ENCODE data around the gene SYT2.
"Not testable (repeated sequence)": the region's sequence is repeated elsewhere in the genome, so short reads cannot be mapped to it uniquely, and the experiment has no call there.

SYT2 gene

DNA sequence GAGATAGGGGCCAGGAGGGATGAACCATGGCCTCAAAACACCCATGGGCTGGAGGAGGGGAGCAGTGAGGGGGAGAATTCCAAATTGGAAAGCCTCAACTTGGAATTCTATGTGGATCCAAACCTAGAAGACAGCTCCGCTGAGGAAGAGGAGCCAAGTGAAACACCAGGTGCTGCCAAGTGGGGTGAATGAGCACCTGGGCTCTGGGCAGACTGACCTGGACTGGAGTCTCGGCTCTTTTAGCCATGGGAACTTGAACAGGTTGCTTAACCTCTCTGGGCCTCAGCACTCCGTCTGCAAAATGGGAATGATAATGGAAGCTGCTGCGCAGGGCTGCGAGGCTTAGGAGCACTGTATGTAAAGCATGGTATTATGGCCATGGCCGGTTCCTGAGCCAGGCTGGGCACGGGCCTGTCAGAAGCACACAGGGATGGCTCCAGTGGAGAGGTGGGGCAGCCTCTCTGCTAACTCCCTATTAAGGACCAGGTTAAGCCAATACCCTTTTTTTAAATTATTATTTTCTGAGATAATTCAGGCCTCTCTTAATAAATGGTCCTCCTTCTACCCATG, 81.5 kb downstream of the SYT2 start:
- Histone ChIP-seq H3K36me3 (ENCODE audit: control insufficient read depth in 1 of 2, insufficient read depth in 2 of 2, low read length in 2 of 2) (no peaks in the 10 kb centered on the region), H3K27ac (ENCODE audit: low read length) (no peak overlapping the region)

DNA sequence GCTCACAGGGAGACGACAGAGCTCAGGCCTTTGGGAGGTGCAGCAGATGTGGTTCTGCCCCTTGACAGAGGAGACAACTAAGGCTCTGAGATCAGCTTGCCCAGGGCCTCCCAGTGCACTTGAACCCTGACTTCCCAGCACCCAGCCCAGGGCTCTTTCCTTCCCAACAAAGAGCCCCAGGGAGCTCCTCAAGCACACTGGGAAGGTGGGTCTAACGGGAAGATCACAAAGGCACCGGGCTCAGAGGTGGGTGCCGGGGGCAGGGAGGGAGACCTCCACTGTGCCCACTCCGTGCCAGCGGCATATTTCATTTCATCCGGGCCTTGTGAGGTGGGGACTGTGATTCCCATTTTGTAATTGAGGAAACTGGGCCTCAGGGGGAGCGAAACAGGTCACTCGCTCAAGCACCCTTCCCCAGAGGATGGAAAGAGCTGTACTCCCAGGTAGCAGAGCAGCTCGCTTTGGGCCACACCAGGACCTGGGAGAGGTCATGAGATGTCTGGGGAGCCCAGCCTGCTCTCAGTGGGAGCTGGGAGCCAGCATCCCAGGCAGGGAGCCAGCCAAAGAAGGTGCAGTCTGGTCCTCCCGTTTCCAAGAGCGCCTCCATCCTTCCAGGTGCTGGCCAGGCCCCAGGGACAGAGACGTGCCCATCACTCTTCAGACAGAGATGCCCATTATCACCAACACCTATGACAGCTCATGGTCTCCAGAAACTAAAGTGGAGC, 82.3 kb downstream of the SYT2 start:
- no peak overlapping the region for H3K27ac ChIP-seq (ENCODE audit: low read length)
- H3K27me3 ChIP-seq (ENCODE audit: low read depth, low read length), result no peaks in the 10 kb centered on the region
- H3K4me3 ChIP-seq (ENCODE audit: low read depth in 1 of 2, low read length in 2 of 2), result no peak overlapping the region
- H3K36me3 ChIP-seq (ENCODE audit: control insufficient read depth in 1 of 2, insufficient read depth in 2 of 2, low read length in 2 of 2), result no peaks in the 10 kb centered on the region
- no peaks in the 10 kb centered on the region for H3K9me3 ChIP-seq (ENCODE audit: control insufficient read depth in 1 of 2, low read length in 2 of 2)
- H3K4me1 ChIP-seq (ENCODE audit: control insufficient read depth in 1 of 2, insufficient read depth in 2 of 2, low read length in 2 of 2), result peaks cover 0 to 11% of the 10 kb centered on the region in 2 donors

More for the DNA sequence above, 81.5 kb downstream of the SYT2 start:
- Histone ChIP-seq H3K4me3 (ENCODE audit: low read depth in 1 of 2, low read length in 2 of 2) (no peak overlapping the region), H3K9me3 (ENCODE audit: control insufficient read depth in 1 of 2, low read length in 2 of 2) (no peaks in the 10 kb centered on the region), H3K27me3 (ENCODE audit: low read depth, low read length) (no peaks in the 10 kb centered on the region), H3K4me1 (ENCODE audit: control insufficient read depth in 1 of 2, insufficient read depth in 2 of 2, low read length in 2 of 2) (peaks cover 0 to 4% of the 10 kb centered on the region in 2 donors)

DNA sequence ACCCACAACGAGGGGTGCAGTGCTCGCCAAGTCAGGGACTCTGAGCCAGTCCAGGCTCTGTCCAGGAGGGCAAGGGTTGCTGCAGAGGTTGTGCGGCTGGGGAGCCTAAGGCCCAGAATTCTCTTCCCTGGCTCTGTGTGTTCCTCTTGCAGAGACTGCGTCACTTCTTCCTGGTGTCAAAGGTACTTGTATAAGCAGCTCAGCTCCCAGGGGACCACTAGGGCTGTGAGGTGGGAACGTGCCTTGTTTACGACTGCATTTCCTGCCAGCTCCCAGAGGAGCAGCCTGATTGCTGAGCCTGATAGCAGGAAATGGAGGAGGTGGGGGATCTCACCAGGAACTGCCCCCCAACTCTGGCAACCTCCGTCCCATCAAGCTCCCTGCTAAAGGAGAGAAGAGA, 83.2 kb downstream of the SYT2 start:
- not testable (repeated sequence) for H3K27ac ChIP-seq (ENCODE audit: low read length); H3K27me3 ChIP-seq (ENCODE audit: low read depth, low read length); H3K4me3 ChIP-seq (ENCODE audit: low read depth in 1 of 2, low read length in 2 of 2); H3K36me3 ChIP-seq (ENCODE audit: control insufficient read depth in 1 of 2, insufficient read depth in 2 of 2, low read length in 2 of 2); H3K9me3 ChIP-seq (ENCODE audit: control insufficient read depth in 1 of 2, low read length in 2 of 2)
- H3K4me1 ChIP-seq (ENCODE audit: control insufficient read depth in 1 of 2, insufficient read depth in 2 of 2, low read length in 2 of 2), result peaks cover 0 to 12% of the 10 kb centered on the region in 2 donors

GRCh38 chr1:202625416-202626360, 84.6 kb downstream of the SYT2 start:
- Histone ChIP-seq H3K27me3 (ENCODE audit: low read depth, low read length) (no peaks in the 10 kb centered on the region), H3K9me3 (ENCODE audit: control insufficient read depth in 1 of 2, low read length in 2 of 2) (no peaks in the 10 kb centered on the region), H3K4me1 (ENCODE audit: control insufficient read depth in 1 of 2, insufficient read depth in 2 of 2, low read length in 2 of 2) (peaks cover 0 to 12% of the 10 kb centered on the region in 2 donors), H3K27ac (ENCODE audit: low read length) (no peak overlapping the region), H3K4me3 (ENCODE audit: low read depth in 1 of 2, low read length in 2 of 2) (no peak overlapping the region), H3K36me3 (ENCODE audit: control insufficient read depth in 1 of 2, insufficient read depth in 2 of 2, low read length in 2 of 2) (no peaks in the 10 kb centered on the region)

DNA sequence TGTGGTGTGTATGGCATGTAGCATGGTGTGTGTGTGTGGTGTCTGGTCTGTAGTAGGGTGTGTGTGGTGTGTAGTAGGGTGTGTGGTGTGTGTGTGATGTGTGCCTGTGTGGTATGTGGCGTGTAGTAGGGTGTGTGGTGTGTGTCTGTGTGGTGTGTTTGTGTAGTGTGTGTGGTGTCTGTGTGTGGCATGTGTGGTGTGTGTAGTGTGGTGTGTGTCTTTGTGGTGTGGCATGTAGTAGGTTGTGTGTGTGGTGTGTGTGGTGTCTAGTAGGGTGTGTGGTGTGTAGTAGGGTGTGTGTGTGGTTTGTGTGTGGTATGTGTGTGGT, 85.5 kb downstream of the SYT2 start:
- H3K4me1 ChIP-seq (ENCODE audit: control insufficient read depth in 1 of 2, insufficient read depth in 2 of 2, low read length in 2 of 2), result peaks cover 0 to 12% of the 10 kb centered on the region in 2 donors

DNA sequence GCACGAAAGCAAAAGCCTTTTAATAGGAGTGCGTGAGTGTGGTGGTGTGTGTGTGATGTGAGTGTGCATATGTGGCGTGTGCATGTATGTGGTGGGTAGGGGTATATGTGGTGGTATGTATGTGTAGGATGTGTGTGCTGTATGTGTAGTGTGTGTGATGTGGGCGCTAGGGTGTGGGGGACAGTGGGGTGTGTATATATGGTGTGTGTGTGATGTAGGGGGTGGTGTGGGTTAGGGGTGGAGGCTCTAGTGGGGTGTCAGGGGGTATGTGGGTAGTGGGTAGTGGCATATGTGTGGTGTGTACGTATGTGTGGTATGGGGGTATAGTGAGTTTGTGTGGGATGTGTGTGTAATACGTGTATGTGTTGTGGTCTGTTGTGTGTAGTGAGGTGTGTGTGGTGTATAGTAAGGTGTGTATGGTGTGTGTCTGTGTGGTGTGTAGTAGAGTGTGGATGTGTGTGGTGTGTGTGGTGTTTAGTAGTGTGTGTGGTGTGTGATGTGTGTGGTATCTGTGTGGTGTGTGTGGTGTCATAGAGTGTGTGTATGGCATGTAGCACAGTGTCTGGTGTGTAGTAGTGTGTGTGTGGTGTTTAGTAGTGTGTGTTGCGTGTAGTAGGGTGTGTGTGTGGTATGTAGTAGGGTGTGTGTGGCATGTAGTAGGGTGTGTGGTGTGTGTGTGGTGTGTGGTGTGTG, 86.0 kb downstream of the SYT2 start:
- Histone ChIP-seq H3K27ac (ENCODE audit: low read length) (no peak overlapping the region), H3K4me3 (ENCODE audit: low read depth in 1 of 2, low read length in 2 of 2) (no peak overlapping the region), H3K9me3 (ENCODE audit: control insufficient read depth in 1 of 2, low read length in 2 of 2) (no peaks in the 10 kb centered on the region), H3K27me3 (ENCODE audit: low read depth, low read length) (no peaks in the 10 kb centered on the region), H3K36me3 (ENCODE audit: control insufficient read depth in 1 of 2, insufficient read depth in 2 of 2, low read length in 2 of 2) (no peaks in the 10 kb centered on the region), H3K4me1 (ENCODE audit: control insufficient read depth in 1 of 2, insufficient read depth in 2 of 2, low read length in 2 of 2) (peaks cover 0 to 15% of the 10 kb centered on the region in 2 donors)

More for the DNA sequence above, 85.5 kb downstream of the SYT2 start:
- H3K27me3 ChIP-seq (ENCODE audit: low read depth, low read length), result no peaks in the 10 kb centered on the region
- no peaks in the 10 kb centered on the region for H3K9me3 ChIP-seq (ENCODE audit: control insufficient read depth in 1 of 2, low read length in 2 of 2)
- H3K4me3 ChIP-seq (ENCODE audit: low read depth in 1 of 2, low read length in 2 of 2), result no peak overlapping the region
- no peak overlapping the region for H3K27ac ChIP-seq (ENCODE audit: low read length)
- no peaks in the 10 kb centered on the region for H3K36me3 ChIP-seq (ENCODE audit: control insufficient read depth in 1 of 2, insufficient read depth in 2 of 2, low read length in 2 of 2)

DNA sequence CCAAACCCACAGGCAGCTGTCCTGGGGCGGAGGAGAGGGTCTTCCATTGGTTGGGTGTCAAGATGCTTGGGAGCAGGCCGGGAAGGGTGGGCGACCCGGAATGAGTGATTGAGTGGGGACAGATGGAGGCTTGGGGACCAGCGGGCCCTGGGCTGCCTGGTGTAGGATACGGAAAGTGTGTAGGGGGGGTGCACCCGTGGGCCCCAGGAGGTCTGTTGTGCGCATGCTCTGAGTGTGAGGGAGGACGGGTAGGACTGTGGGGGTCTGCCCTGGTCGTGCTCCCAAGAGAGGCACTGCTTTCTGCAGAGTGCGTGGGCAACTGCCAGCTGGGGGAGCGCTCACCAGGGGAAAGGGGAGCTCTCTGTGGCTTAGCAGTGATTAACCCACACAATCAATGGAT, 86.8 kb downstream of the SYT2 start:
- not testable (repeated sequence) for H3K27ac ChIP-seq (ENCODE audit: low read length); H3K4me3 ChIP-seq (ENCODE audit: low read depth in 1 of 2, low read length in 2 of 2); H3K9me3 ChIP-seq (ENCODE audit: control insufficient read depth in 1 of 2, low read length in 2 of 2); H3K36me3 ChIP-seq (ENCODE audit: control insufficient read depth in 1 of 2, insufficient read depth in 2 of 2, low read length in 2 of 2); H3K27me3 ChIP-seq (ENCODE audit: low read depth, low read length)
- H3K4me1 ChIP-seq (ENCODE audit: control insufficient read depth in 1 of 2, insufficient read depth in 2 of 2, low read length in 2 of 2), result peaks cover 3 to 23% of the 10 kb centered on the region in 2 donors

- peaks cover 6 to 27% of the 10 kb centered on the region in 2 donors for H3K4me1 ChIP-seq (ENCODE audit: control insufficient read depth in 1 of 2, insufficient read depth in 2 of 2, low read length in 2 of 2)
- H3K36me3 ChIP-seq (ENCODE audit: control insufficient read depth in 1 of 2, insufficient read depth in 2 of 2, low read length in 2 of 2), result no peaks in the 10 kb centered on the region
- no peaks in the 10 kb centered on the region for H3K9me3 ChIP-seq (ENCODE audit: control insufficient read depth in 1 of 2, low read length in 2 of 2)
- no peak overlapping the region for H3K27ac ChIP-seq (ENCODE audit: low read length)
- H3K4me3 ChIP-seq (ENCODE audit: low read depth in 1 of 2, low read length in 2 of 2), result no peak overlapping the region
- no peaks in the 10 kb centered on the region for H3K27me3 ChIP-seq (ENCODE audit: low read depth, low read length)
Measured at GRCh38 chr1:202623075-202623474, 87.2 kb downstream of the SYT2 start.

- H3K27me3 ChIP-seq (ENCODE audit: low read depth, low read length), result no peaks in the 10 kb centered on the region
Measured at GRCh38 chr1:202622388-202622787, 87.9 kb downstream of the SYT2 start.

GRCh38 chr1:202621446-202621845, 88.8 kb downstream of the SYT2 start:
- no peak overlapping the region for H3K4me3 ChIP-seq (ENCODE audit: low read depth in 1 of 2, low read length in 2 of 2)
- no peaks in the 10 kb centered on the region for H3K27me3 ChIP-seq (ENCODE audit: low read depth, low read length)
- H3K4me1 ChIP-seq (ENCODE audit: control insufficient read depth in 1 of 2, insufficient read depth in 2 of 2, low read length in 2 of 2), result peaks cover 6 to 34% of the 10 kb centered on the region in 2 donors
- H3K27ac ChIP-seq (ENCODE audit: low read length), result no peak overlapping the region
- H3K9me3 ChIP-seq (ENCODE audit: control insufficient read depth in 1 of 2, low read length in 2 of 2), result no peaks in the 10 kb centered on the region
- no peaks in the 10 kb centered on the region for H3K36me3 ChIP-seq (ENCODE audit: control insufficient read depth in 1 of 2, insufficient read depth in 2 of 2, low read length in 2 of 2)

More at GRCh38 chr1:202622388-202622787, 87.9 kb downstream of the SYT2 start:
- Histone ChIP-seq H3K4me1 (ENCODE audit: control insufficient read depth in 1 of 2, insufficient read depth in 2 of 2, low read length in 2 of 2) (peaks cover 6 to 32% of the 10 kb centered on the region in 2 donors), H3K4me3 (ENCODE audit: low read depth in 1 of 2, low read length in 2 of 2) (no peak overlapping the region), H3K27ac (ENCODE audit: low read length) (no peak overlapping the region), H3K36me3 (ENCODE audit: control insufficient read depth in 1 of 2, insufficient read depth in 2 of 2, low read length in 2 of 2) (no peaks in the 10 kb centered on the region), H3K9me3 (ENCODE audit: control insufficient read depth in 1 of 2, low read length in 2 of 2) (no peaks in the 10 kb centered on the region)

GRCh38 chr1:202620036-202620435, 90.2 kb downstream of the SYT2 start:
- H3K27ac ChIP-seq (ENCODE audit: low read length); H3K36me3 ChIP-seq (ENCODE audit: control insufficient read depth in 1 of 2, insufficient read depth in 2 of 2, low read length in 2 of 2); H3K27me3 ChIP-seq (ENCODE audit: low read depth, low read length); H3K9me3 ChIP-seq (ENCODE audit: control insufficient read depth in 1 of 2, low read length in 2 of 2); H3K4me3 ChIP-seq (ENCODE audit: low read depth in 1 of 2, low read length in 2 of 2): not testable (repeated sequence)
- peaks cover 6 to 44% of the 10 kb centered on the region in 2 donors for H3K4me1 ChIP-seq (ENCODE audit: control insufficient read depth in 1 of 2, insufficient read depth in 2 of 2, low read length in 2 of 2)

All from muscle layer of duodenum (tissue), 2 donors.